HEK293 (cell line): ENCODE results near the gene CPNE5.
A peak's percentile ranks its signal among the peaks of the same experiment; 100 is the strongest.
"Not testable (repeated sequence)": the region's sequence is repeated elsewhere in the genome, so short reads cannot be mapped to it uniquely, and the experiment has no call there.

ENCODE experiments used
- CTCF ChIA-PET: fragments of 350-600 bp; formaldehyde crosslinking; extraction: SDS; loops from one replicate; lab custom pipeline; 2021; ENCODE audit warnings: antibody characterized with exemption; lab: Yijun Ruan, JAX
- POLR2A ChIA-PET: fragments of 300-600 bp; formaldehyde crosslinking; extraction: SDS; loops from one replicate; lab custom pipeline; 2020; ENCODE audit warnings: antibody characterized with exemption, inconsistent platforms; lab: Yijun Ruan, JAX
- H3K27ac ChIP-seq: fragments of 200-500 bp; sonication (Bioruptor generic); 2 replicates; pipeline ENCODE4 v1.5.1; 2014; ENCODE audit warnings: low read depth, low read length, control low read depth, inconsistent platforms; ENCODE audit errors: extremely low read depth
- H3K36me3 ChIP-seq, 2 experiments: fragments of 200-500 bp in 1 of 2; sonication (Bioruptor generic) in 1 of 2; 1 replicate in 1 of 2; 2 replicates in 1 of 2; pipeline ENCODE4 v1.5.1; 2014 to 2017; ENCODE audit warnings: inconsistent platforms in 2 of 2, low read length in 2 of 2; ENCODE audit not compliant: control insufficient read depth in 2 of 2, insufficient read depth in 1 of 2
- H3K4me1 ChIP-seq: fragments of 200-500 bp; sonication (Bioruptor generic); 2 replicates; pipeline ENCODE4 v1.5.1; 2014; ENCODE audit warnings: mild to moderate bottlenecking, low read length, inconsistent platforms; ENCODE audit not compliant: control insufficient read depth, insufficient read depth
- H3K4me3 ChIP-seq: 2 replicates; pipeline ENCODE4 v1.5.1; 2011; ENCODE audit warnings: low read depth, mild to moderate bottlenecking, control low read depth, low read length, moderate library complexity
- H3K9me3 ChIP-seq: fragments of 200-500 bp; sonication (Bioruptor generic); 2 replicates; pipeline ENCODE4 v1.5.1; 2014; ENCODE audit warnings: low read depth, low read length, inconsistent platforms; ENCODE audit not compliant: control insufficient read depth, insufficient read depth
- GLI2 ChIP-seq: fragments of 450-650 bp; formaldehyde crosslinking; IDR thresholded peaks from 2 replicates; pipeline ENCODE4; 2017; ENCODE audit warnings: missing biosample characterization, missing genetic modification characterization, low read depth, borderline replicate concordance
- HOXA7 ChIP-seq: sonication (generic); formaldehyde crosslinking; IDR thresholded peaks from 2 replicates; pipeline ENCODE4 v1.8.1; 2022; ENCODE audit warnings: missing genetic modification reagents, borderline replicate concordance
- HOXC10 ChIP-seq: sonication (generic); formaldehyde crosslinking; IDR thresholded peaks from 2 replicates; pipeline ENCODE4 v1.8.1; 2023; ENCODE audit warnings: mild to moderate bottlenecking, missing genetic modification reagents
- HOXD13 ChIP-seq: sonication (generic); formaldehyde crosslinking; IDR thresholded peaks from 2 replicates; pipeline ENCODE4 v1.8.0; 2022; ENCODE audit warnings: missing genetic modification reagents, borderline replicate concordance
- YY1 ChIP-seq: fragments of 450-650 bp; formaldehyde crosslinking; IDR thresholded peaks from 2 replicates; pipeline ENCODE4 v1.5.1; 2018; ENCODE audit warnings: missing biosample characterization, missing genetic modification characterization
- ZNF174 ChIP-seq: fragments of 450-650 bp; formaldehyde crosslinking; IDR thresholded peaks from 2 replicates; pipeline ENCODE4 v1.5.0; 2017; ENCODE audit warnings: missing biosample characterization, mild to moderate bottlenecking, missing genetic modification characterization
- ZNF350 ChIP-seq: fragments of 450-650 bp; formaldehyde crosslinking; IDR thresholded peaks from 2 replicates; pipeline ENCODE4 v1.5.0; 2017; ENCODE audit warnings: missing biosample characterization, mild to moderate bottlenecking, missing genetic modification characterization
- ZNF510 ChIP-seq: fragments of 450-650 bp; formaldehyde crosslinking; IDR thresholded peaks from 2 replicates; pipeline ENCODE4 v1.5.1; 2018; ENCODE audit warnings: mild to moderate bottlenecking, missing genetic modification characterization, missing biosample characterization; ENCODE audit not compliant: insufficient replicate concordance
- ZNF518A ChIP-seq: fragments of 450-650 bp; formaldehyde crosslinking; conservative IDR thresholded peaks from 2 replicates; pipeline ENCODE4 v1.5.1; 2016; ENCODE audit warnings: low read depth, missing biosample characterization, missing genetic modification characterization
- ZNF585B ChIP-seq: fragments of 450-650 bp; formaldehyde crosslinking; IDR thresholded peaks from 2 replicates; pipeline ENCODE4 v1.5.1; 2016; ENCODE audit warnings: missing biosample characterization, missing genetic modification characterization
- ZNF624 ChIP-seq: fragments of 450-650 bp; formaldehyde crosslinking; IDR thresholded peaks from 2 replicates; pipeline ENCODE4 v1.5.1; 2017; ENCODE audit warnings: missing biosample characterization, missing genetic modification characterization
- TF ChIP-seq, protein P1 (sequence below): fragments of 450-650 bp; formaldehyde crosslinking; IDR thresholded peaks from 2 replicates; pipeline ENCODE4 v1.5.1; 2016; ENCODE audit warnings: missing biosample characterization, missing genetic modification characterization
- TF ChIP-seq, protein P2 (sequence below): fragments of 450-650 bp; formaldehyde crosslinking; IDR thresholded peaks from 2 replicates; pipeline ENCODE4 v1.5.1; 2016; ENCODE audit warnings: missing biosample characterization, missing genetic modification characterization
- TF ChIP-seq, protein P3 (sequence below): IDR thresholded peaks from 2 replicates; pipeline ENCODE4 v1.6.1; 2011; ENCODE audit warnings: mild to moderate bottlenecking, low read depth, low read length, borderline replicate concordance
- TF ChIP-seq, protein P4 (sequence below): fragments of 450-650 bp; formaldehyde crosslinking; optimal IDR thresholded peaks from 2 replicates; pipeline ENCODE3; 2016; ENCODE audit warnings: missing biosample characterization, mild to moderate bottlenecking, missing genetic modification characterization

Gene CPNE5

GRCh38 chr6:36706339-36706738 is 132.9 kb downstream of the CPNE5 start (continued):
- TF ChIP-seq ZNF518A (tag by site-specific recombination): no peak
- TF ChIP-seq, protein P1, sequence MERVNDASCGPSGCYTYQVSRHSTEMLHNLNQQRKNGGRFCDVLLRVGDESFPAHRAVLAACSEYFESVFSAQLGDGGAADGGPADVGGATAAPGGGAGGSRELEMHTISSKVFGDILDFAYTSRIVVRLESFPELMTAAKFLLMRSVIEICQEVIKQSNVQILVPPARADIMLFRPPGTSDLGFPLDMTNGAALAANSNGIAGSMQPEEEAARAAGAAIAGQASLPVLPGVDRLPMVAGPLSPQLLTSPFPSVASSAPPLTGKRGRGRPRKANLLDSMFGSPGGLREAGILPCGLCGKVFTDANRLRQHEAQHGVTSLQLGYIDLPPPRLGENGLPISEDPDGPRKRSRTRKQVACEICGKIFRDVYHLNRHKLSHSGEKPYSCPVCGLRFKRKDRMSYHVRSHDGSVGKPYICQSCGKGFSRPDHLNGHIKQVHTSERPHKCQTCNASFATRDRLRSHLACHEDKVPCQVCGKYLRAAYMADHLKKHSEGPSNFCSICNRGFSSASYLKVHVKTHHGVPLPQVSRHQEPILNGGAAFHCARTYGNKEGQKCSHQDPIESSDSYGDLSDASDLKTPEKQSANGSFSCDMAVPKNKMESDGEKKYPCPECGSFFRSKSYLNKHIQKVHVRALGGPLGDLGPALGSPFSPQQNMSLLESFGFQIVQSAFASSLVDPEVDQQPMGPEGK (tag by site-specific recombination): no peak

GRCh38 chr6:36704961-36705577 is 134.2 kb downstream of the CPNE5 start:
- H3K9me3 ChIP-seq: not testable (repeated sequence)
- TF ChIP-seq ZNF510 (tag by site-specific recombination): peak; percentile 100
- TF ChIP-seq, all 188 proteins: peak for 1; not testable (repeated sequence) for 187
- H3K4me1 ChIP-seq, H3K4me3 ChIP-seq, POLR2A ChIA-PET, H3K36me3 ChIP-seq, H3K27ac ChIP-seq: not testable (repeated sequence)
- CTCF ChIA-PET: interaction anchor here (0.7 to 1.9 kb wide), 3 partner anchors 81 to 505 kb away, joined by 3 to 5 read pairs (median 4); no protein-coding TSS in a partner anchor

DNA sequence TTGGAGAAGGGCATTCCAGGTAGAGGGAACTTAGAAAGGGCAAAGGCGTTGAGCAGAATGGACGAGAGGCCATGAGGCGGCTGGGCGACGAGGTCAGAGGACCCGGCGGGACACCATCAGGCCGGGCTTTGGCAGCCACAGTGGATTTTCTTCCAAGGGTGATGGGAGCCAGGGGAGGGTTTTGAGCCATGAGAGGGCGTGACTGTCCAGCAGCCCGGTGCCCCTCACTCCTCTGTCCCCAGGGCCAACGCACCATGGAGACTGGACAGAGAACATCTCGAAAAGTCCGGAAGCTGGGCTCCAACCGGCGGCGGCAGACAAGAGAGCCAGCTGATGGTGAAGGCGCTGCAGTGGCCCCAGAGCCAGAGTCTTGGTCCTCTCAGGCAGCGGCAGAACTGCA is 135.3 kb downstream of the CPNE5 start:
- H3K36me3 ChIP-seq: no peaks in the 10 kb centered on the region
- no peaks in the 10 kb centered on the region for H3K9me3 ChIP-seq
- no peak overlapping the region for H3K27ac ChIP-seq
- ChIA-PET CTCF (interaction anchor here (0.8 to 1.9 kb wide), 3 partner anchors 21 to 89 kb away, joined by 3 to 5 read pairs (median 4); no protein-coding TSS in a partner anchor), POLR2A (no interaction called here)
- H3K4me1 ChIP-seq: no peaks in the 10 kb centered on the region
- H3K4me3 ChIP-seq: no peak overlapping the region
- no peak for TF ChIP-seq YY1
- TF ChIP-seq, protein P2, sequence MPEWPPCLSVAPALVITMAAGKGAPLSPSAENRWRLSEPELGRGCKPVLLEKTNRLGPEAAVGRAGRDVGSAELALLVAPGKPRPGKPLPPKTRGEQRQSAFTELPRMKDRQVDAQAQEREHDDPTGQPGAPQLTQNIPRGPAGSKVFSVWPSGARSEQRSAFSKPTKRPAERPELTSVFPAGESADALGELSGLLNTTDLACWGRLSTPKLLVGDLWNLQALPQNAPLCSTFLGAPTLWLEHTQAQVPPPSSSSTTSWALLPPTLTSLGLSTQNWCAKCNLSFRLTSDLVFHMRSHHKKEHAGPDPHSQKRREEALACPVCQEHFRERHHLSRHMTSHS (tag by site-specific recombination): no peak
- TF ChIP-seq HOXD13: no peak
- TF ChIP-seq, protein P3, sequence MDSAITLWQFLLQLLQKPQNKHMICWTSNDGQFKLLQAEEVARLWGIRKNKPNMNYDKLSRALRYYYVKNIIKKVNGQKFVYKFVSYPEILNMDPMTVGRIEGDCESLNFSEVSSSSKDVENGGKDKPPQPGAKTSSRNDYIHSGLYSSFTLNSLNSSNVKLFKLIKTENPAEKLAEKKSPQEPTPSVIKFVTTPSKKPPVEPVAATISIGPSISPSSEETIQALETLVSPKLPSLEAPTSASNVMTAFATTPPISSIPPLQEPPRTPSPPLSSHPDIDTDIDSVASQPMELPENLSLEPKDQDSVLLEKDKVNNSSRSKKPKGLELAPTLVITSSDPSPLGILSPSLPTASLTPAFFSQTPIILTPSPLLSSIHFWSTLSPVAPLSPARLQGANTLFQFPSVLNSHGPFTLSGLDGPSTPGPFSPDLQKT: no peak
- no peak for TF ChIP-seq GLI2 (tag by site-specific recombination)
- no peak for TF ChIP-seq ZNF518A (tag by site-specific recombination)
- no peak for TF ChIP-seq HOXC10
- TF ChIP-seq ZNF585B: no peak
- TF ChIP-seq ZNF624: no peak
- TF ChIP-seq ZNF350: no peak
- TF ChIP-seq HOXA7 (CRISPR knock-in tag): no peak
- TF ChIP-seq, protein P4, sequence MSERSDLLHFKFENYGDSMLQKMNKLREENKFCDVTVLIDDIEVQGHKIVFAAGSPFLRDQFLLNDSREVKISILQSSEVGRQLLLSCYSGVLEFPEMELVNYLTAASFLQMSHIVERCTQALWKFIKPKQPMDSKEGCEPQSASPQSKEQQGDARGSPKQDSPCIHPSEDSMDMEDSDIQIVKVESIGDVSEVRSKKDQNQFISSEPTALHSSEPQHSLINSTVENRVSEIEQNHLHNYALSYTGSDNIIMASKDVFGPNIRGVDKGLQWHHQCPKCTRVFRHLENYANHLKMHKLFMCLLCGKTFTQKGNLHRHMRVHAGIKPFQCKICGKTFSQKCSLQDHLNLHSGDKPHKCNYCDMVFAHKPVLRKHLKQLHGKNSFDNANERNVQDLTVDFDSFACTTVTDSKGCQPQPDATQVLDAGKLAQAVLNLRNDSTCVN (tag by site-specific recombination): no peak
- no peak for TF ChIP-seq ZNF174 (tag by site-specific recombination)
